KG1 (cell line): ENCODE data around the gene PRKCE.

Experiments
- DNase-seq: peaks from one replicate; lab custom pipeline; 2025; lab: John Stamatoyannopoulos, UW

The PRKCE gene

GRCh38 chr2:45728458-45728942, 77.0 kb downstream of the PRKCE start:
- no peak for DNase-seq

DNA sequence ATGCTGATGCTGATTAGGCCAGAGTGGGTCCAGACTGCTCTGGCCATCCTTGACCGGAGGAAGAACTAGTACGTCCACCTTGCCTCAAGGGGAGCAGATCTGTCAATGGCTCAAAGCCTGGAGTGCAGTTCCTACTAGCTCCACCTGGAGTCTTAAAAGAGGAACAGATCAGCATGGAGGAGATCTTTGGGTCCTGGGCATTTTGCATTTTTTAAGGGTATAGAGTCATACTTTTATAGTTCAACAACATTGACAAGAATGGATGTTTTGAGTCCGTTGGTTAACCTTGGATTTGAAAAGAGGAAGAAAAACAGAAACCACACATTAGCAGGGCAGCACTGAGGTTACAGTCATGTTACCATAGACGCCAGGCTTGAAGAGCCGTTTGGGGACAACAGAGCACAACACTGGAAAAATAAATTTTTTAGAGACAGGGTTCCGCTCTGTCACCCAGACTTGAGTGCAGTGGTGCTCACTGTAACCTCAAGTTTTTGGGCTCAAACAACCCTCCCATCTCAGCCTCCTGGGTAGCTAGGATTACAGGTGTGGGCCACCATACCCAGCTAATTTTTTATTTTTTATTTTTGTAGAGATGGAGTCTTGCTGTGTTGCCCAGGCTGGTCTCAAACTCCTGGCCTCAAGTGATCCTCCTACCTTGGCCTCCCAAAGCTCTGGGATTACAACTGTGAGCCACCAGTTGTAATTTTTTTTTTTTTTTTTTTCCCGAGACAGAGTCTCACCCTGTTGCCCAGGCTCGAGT, 78.5 kb downstream of the PRKCE start:
- peak; percentile 70 for DNase-seq

DNA sequence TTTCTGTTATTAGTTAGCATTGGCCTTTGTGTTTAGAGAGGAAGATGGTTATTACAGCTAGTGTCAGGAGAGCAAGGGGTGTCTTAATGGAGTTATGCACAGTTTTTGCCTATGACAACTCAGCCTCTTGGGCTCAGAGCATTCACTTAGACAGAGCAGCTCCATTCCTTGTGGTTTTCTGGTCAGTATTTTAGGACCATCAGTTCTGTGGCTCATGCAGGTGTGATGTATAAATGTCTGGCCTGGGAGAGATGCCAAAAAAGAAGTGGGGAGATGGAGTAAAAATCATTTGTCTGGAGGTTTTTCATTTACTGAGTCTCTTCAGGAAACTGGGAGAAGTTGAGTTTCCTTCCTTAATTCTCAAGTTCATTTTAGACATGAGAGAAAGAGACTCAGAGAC, 79.7 kb downstream of the PRKCE start:
- peak; percentile 18 for DNase-seq

DNA sequence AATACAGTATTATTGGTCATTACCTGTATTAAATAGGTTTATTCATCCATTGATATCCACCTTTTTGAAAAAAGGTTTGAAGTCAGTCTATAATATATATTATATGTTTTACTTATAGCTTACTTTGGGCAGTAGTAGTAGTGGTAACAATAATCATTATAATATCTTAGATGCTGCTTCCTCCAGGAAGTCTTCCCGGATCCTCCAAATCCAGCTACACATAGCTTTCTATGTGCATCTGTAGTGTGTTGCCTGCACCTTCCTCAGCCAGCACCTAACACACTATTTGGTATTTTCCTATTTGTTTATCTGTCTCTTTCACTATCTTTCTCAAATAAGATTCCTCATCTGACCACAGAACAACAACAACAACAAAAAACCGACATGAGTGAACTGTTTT, 81.0 kb downstream of the PRKCE start:
- no peak for DNase-seq

DNA sequence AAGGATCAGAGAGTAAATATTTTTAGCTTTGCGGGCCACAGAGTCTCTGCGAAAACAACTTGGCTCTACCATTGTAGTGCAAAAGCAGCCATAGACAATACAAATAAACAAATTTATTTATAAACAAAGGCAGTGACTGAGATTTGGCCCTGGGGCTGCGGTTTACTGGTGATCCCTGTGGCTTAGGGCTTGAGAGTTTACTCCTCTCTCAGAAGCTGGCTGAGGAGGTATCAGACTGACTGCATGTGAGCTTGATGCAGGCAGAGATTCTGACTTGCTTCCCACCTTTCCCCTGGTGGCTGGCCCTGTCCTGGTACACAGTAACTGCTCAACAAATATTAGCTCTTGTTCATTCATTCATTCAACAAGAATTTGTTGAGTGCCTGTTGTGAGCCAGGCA, 81.5 kb downstream of the PRKCE start:
- DNase-seq = no peak

- DNase-seq = no peak
Measured at GRCh38 chr2:45734336-45734735, 82.9 kb downstream of the PRKCE start.

DNA sequence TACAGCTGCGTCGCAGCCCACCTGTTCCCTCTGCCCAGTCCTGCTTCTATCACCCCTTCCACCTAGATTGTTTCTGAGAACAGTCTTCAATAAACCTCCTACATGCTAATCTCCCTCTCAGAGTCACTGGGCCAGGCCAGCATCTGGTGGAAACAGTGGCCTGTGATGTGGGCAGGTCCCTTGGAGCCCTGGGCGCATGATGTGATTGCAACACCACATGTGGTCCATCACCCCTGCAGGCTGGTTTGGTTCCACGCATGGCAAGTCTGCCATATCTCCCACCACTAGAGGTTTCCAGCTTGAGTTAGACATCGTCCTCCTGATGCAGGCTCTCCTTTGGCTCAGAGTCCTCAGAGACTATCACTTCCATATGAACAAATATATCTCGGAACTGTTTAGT, 83.5 kb downstream of the PRKCE start:
- DNase-seq = no peak

GRCh38 chr2:45736757-45737704, 85.6 kb downstream of the PRKCE start:
- DNase-seq = no peak

DNA sequence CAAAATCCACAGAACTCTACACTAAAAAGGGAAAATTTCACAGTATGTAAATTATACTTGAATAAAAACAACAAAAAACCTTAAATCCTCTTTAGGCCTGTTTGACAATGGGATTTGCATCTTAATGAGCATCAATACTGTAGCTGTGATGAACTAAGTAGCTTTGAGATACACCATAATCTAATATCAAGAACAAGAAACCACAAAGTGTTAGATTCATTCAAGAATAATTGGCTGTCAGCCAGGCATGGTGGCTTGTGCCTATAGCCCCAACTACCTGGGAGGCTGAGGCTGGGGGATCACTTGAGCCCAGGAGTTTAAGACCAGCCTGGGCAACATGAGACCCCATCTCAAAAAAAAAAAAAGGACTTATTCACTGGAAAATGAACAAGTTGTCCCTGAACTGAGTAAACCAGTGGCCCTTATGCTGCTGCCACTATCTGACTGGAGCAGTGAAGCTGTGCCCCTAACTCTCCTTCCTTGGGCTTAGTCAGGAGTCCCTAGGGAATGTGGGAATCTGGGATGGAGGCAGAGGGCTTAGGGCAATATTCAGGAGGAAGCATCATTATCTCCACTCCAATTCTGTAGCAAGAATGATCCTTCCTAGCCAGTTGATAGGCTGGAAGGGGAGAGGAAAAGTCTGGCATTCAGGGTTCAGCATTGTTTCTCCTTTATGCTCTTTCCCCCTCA, 88.5 kb downstream of the PRKCE start:
- DNase-seq = no peak

GRCh38 chr2:45741161-45741850, 89.8 kb downstream of the PRKCE start:
- DNase-seq = no peak

- DNase-seq = no peak
Measured at GRCh38 chr2:45743531-45744396, 92.3 kb downstream of the PRKCE start.

- DNase-seq = no peak
Measured at GRCh38 chr2:45745231-45745630, 93.8 kb downstream of the PRKCE start.

DNA sequence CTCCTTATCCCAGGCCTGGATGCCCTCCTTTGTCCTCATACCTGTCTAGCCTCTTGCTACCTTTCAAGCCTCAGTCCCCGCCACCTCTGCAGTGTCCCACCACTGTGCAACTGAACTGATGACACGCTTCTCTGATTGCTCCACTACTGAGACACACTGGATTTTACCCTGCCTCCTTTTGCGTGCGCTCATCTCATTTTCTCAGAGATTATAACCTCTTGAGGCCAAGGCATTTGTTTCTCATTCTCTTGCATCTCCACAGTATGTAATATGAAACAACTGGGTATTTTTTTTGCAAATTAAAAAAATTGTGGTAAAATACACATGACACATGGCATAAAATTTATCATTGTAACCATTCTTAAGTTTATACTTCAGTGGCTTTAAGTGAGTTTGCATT, 95.4 kb downstream of the PRKCE start:
- DNase-seq = no peak

DNA sequence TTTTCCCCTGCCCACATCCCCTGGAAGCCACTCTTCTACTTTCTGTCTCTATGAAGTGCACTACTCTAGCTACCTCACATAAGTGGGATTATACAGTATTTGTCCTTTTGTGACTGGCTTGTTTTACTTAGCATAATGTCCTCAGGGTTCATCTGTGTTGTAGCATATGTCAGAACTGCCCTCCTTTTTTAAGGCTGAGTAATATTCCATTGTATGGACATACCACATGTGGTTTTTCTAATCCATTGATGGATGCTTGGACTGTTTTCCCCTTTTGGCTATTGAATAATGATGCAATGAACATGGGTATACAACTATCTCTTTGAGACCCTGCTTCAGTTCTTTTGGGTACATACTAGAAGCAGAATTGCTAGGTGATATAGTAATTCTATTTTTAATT, 95.9 kb downstream of the PRKCE start:
- DNase-seq = no peak

- DNase-seq = no peak
Measured at GRCh38 chr2:45748239-45748638, 96.8 kb downstream of the PRKCE start.

- DNase-seq = no peak
Measured at GRCh38 chr2:45750001-45750400, 98.5 kb downstream of the PRKCE start.

DNA sequence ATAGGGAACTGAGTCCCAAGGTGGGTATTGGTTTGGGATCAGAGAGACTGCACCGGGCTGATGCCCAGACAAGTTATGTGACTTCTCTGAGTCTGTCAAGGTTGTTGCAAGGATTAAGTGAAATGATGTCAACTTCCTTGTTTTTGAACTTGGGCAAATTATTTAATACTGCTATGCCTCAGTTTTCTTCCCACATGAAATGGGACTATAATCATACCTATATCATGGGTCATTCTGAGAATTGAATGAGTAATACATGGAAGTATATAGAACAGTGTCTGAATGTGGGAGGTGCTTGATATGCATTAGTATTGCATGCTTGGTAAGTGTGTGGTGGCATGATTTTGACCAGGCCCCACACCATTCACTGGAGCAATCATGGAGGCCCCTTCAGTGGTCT, 99.0 kb downstream of the PRKCE start:
- no peak for DNase-seq

DNA sequence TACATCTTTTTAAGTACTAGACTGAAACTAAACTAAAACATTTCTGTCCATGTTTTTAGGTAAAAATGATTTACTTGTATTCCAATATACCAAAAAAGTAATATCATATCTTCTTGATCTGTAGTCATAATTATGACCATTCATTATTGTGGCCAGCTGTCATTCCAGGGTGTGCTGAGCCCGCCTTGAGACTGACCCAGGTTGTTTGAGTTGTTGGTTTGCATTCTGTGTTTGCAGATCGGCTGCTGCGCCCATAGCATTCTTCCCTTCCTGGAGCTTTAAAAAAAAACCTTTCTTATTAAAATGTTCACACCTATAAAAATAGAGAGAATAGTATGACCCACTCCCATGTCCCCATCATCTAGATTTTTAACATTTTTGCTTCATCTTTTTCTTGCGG, 101.9 kb downstream of the PRKCE start:
- no peak for DNase-seq

- DNase-seq = no peak
Measured at GRCh38 chr2:45754131-45755010, 102.9 kb downstream of the PRKCE start.
